Astrocyte of the hippocampus (primary cell): ENCODE data around the gene USP17L26.
"Not testable (repeated sequence)": the region's sequence is repeated elsewhere in the genome, so short reads cannot be mapped to it uniquely, and the experiment has no call there.

Experiments used
- DNase-seq: peaks from one replicate; pipeline ENCODE4 v3.0.0; 2011; ENCODE audit warnings: low read depth, low spot score

USP17L26 gene, protein sequence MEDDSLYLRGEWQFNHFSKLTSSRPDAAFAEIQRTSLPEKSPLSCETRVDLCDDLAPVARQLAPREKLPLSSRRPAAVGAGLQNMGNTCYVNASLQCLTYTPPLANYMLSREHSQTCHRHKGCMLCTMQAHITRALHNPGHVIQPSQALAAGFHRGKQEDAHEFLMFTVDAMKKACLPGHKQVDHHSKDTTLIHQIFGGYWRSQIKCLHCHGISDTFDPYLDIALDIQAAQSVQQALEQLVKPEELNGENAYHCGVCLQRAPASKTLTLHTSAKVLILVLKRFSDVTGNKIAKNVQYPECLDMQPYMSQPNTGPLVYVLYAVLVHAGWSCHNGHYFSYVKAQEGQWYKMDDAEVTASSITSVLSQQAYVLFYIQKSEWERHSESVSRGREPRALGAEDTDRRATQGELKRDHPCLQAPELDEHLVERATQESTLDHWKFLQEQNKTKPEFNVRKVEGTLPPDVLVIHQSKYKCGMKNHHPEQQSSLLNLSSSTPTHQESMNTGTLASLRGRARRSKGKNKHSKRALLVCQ

DNA sequence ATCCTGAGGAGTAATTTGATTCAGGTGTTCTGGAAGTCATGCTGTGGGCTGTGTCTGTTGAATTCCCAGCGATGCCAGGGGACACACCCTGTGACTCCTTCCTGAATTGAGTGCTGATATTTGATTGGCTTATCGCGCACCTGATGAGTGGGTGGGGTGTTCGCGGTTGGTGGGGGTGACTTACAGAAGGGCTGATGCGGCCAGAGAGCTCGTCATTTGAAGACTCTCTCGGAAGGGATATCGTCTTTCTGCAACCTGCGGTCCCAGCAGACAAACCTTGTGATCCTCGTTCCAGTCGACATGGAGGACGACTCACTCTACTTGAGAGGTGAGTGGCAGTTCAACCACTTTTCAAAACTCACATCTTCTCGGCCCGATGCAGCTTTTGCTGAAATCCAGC lies at the start of gene USP17L26:
TSS of gene USP17L26 (plus strand) at position 301 of the 400 bp plus-strand sequence. CDS start at position 301, 0 bp downstream.
- not testable (repeated sequence) for DNase-seq

DNA sequence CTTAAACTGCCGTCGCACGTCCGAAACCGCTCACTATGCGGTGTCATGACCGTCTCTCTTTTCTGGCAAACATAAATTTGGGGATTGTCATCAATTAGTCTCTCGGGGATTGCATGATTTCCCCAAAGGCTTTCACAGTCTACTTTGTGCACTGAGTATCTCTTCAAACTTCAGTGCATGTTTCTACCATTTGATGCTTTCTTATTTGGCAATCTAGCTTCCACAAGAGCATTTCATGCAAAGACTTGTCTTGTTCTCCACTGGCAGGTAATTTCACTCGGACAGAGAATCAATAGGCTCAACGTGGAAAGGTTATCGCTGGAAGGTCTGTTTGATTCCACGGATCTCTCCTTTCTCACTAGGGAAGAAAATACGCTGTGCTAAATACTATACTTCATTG lies 10.3 kb upstream of the USP17L26 start:
- not testable (repeated sequence) for DNase-seq

DNA sequence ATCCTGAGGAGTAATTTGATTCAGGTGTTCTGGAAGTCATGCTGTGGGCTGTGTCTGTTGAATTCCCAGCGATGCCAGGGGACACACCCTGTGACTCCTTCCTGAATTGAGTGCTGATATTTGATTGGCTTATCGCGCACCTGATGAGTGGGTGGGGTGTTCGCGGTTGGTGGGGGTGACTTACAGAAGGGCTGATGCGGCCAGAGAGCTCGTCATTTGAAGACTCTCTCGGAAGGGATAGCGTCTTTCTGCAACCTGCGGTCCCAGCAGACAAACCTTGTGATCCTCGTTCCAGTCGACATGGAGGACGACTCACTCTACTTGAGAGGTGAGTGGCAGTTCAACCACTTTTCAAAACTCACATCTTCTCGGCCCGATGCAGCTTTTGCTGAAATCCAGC lies 9.6 kb upstream of the USP17L26 start, which contains the start of gene USP17L24:
TSS of gene USP17L24 (plus strand) at position 301 of the 400 bp plus-strand sequence. CDS start at position 301, 0 bp downstream.
- not testable (repeated sequence) for DNase-seq

DNA sequence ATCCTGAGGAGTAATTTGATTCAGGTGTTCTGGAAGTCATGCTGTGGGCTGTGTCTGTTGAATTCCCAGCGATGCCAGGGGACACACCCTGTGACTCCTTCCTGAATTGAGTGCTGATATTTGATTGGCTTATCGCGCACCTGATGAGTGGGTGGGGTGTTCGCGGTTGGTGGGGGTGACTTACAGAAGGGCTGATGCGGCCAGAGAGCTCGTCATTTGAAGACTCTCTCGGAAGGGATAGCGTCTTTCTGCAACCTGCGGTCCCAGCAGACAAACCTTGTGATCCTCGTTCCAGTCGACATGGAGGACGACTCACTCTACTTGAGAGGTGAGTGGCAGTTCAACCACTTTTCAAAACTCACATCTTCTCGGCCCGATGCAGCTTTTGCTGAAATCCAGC lies 4.8 kb upstream of the USP17L26 start, which contains the start of gene USP17L25:
TSS of gene USP17L25 (plus strand) at position 301 of the 400 bp plus-strand sequence. CDS start at position 301, 0 bp downstream.
- not testable (repeated sequence) for DNase-seq

DNA sequence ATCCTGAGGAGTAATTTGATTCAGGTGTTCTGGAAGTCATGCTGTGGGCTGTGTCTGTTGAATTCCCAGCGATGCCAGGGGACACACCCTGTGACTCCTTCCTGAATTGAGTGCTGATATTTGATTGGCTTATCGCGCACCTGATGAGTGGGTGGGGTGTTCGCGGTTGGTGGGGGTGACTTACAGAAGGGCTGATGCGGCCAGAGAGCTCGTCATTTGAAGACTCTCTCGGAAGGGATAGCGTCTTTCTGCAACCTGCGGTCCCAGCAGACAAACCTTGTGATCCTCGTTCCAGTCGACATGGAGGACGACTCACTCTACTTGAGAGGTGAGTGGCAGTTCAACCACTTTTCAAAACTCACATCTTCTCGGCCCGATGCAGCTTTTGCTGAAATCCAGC lies 4.6 kb downstream of the USP17L26 start, which contains the start of gene USP17L5:
TSS of gene USP17L5 (plus strand) at position 301 of the 400 bp plus-strand sequence. CDS start at position 301, 0 bp downstream.
- not testable (repeated sequence) for DNase-seq

DNA sequence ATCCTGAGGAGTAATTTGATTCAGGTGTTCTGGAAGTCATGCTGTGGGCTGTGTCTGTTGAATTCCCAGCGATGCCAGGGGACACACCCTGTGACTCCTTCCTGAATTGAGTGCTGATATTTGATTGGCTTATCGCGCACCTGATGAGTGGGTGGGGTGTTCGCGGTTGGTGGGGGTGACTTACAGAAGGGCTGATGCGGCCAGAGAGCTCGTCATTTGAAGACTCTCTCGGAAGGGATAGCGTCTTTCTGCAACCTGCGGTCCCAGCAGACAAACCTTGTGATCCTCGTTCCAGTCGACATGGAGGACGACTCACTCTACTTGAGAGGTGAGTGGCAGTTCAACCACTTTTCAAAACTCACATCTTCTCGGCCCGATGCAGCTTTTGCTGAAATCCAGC lies 9.4 kb downstream of the USP17L26 start, which contains the start of gene USP17L27:
TSS of gene USP17L27 (plus strand) at position 301 of the 400 bp plus-strand sequence. CDS start at position 301, 0 bp downstream.
- DNase-seq, result not testable (repeated sequence)

DNA sequence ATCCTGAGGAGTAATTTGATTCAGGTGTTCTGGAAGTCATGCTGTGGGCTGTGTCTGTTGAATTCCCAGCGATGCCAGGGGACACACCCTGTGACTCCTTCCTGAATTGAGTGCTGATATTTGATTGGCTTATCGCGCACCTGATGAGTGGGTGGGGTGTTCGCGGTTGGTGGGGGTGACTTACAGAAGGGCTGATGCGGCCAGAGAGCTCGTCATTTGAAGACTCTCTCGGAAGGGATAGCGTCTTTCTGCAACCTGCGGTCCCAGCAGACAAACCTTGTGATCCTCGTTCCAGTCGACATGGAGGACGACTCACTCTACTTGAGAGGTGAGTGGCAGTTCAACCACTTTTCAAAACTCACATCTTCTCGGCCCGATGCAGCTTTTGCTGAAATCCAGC lies 14.1 kb downstream of the USP17L26 start, which contains the start of gene USP17L28:
TSS of gene USP17L28 (plus strand) at position 301 of the 400 bp plus-strand sequence. CDS start at position 301, 0 bp downstream.
- not testable (repeated sequence) for DNase-seq

GRCh38 chr4:9350866-9351265 lies 16.4 kb downstream of the USP17L26 start:
- not testable (repeated sequence) for DNase-seq

GRCh38 chr4:9353338-9353737 lies 18.9 kb downstream of the USP17L26 start, which contains the start of gene USP17L29:
Gene USP17L29 (plus strand): TSS chr4:9353638. CDS start chr4:9353638, 0 bp downstream.
- DNase-seq, result not testable (repeated sequence)

DNA sequence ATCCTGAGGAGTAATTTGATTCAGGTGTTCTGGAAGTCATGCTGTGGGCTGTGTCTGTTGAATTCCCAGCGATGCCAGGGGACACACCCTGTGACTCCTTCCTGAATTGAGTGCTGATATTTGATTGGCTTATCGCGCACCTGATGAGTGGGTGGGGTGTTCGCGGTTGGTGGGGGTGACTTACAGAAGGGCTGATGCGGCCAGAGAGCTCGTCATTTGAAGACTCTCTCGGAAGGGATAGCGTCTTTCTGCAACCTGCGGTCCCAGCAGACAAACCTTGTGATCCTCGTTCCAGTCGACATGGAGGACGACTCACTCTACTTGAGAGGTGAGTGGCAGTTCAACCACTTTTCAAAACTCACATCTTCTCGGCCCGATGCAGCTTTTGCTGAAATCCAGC lies 28.4 kb downstream of the USP17L26 start, which contains the start of gene USP17L30:
TSS of gene USP17L30 (plus strand) at position 301 of the 400 bp plus-strand sequence. CDS start at position 301, 0 bp downstream.
- not testable (repeated sequence) for DNase-seq

DNA sequence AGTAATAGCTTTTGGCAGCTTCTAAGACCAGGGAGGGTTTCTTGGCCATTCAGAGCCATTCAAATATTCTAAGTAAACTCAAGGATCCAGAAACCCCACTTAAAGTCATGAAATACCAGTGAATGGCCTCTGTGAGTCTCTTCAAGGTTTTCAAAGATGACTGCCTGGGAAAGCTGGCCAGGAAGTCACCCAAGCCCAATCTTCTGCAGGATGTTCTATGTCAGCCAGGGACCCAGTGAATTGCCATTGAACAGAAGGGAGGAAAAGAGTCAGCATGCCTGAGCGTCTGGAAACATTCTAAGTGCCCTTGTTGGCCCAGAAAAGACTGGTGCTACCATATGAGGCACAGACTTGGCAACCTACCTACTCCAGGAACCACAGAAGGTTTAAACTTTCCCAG lies 45.4 kb downstream of the USP17L26 start:
- not testable (repeated sequence) for DNase-seq

DNA sequence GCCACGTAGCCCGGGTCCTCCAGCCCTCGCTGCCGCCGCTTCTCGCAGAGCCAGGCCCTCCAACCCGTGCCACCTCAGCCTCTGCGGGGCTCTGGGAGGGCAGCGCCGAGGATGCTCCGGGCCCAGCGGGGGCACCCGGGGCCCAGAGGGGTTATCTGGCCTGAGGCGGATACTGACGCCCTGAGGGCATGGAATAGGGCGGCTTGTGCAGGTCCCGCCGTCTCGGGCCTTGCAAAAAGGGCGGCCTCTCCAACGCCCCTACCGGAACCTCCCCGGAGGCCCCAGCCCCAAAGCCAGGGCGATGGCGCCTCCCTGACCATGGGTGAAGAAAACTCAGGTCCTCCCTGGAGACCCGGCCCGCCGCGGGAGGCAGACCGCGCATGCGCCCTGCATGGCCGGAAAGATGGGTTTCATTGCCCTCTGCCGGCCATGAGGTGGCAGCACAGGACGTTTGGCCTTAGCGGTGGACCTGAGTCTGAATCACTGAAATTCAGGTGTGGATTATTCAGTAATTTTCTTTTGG lies 46.6 kb downstream of the USP17L26 start:
- DNase-seq, result peak; percentile 0

GRCh38 chr4:9384126-9384525 lies 49.7 kb downstream of the USP17L26 start:
- no peak for DNase-seq
